K562 (cell line): ENCODE measurements around the gene NCOA3. TPM values are rescaled to one million over a fixed set of nuclear protein-coding genes. Genes with fewer than 3 reads are reported as not detected.

ENCODE experiments used
- ARID1B ChIP-seq: fragments of 450-650 bp; IDR thresholded peaks from 2 replicates; pipeline ENCODE4 v1.6.1; 2016; ENCODE audit warnings: antibody characterized with exemption, mild to moderate bottlenecking, inconsistent platforms
- ARID4B ChIP-seq: sonication (generic); formaldehyde crosslinking; IDR thresholded peaks from 2 replicates; pipeline ENCODE4 v1.8.0; 2022; ENCODE audit warnings: mild to moderate bottlenecking, missing genetic modification reagents
- EHMT2 ChIP-seq: fragments of 450-650 bp; IDR thresholded peaks from 2 replicates; pipeline ENCODE4 v1.6.1; 2018; ENCODE audit warnings: antibody characterized with exemption
- ETS1 ChIP-seq: conservative IDR thresholded peaks from 2 replicates; pipeline ENCODE4 v1.6.1; 2011; ENCODE audit warnings: low read depth, mild to moderate bottlenecking, low read length; ENCODE audit not compliant: control insufficient read depth
- ETV5 ChIP-seq: sonication (generic); formaldehyde crosslinking; IDR thresholded peaks from 2 replicates; pipeline ENCODE4 v1.4.0; 2020; ENCODE audit warnings: low read depth, mild to moderate bottlenecking, missing genetic modification reagents
- FOXP4 ChIP-seq: sonication (generic); formaldehyde crosslinking; IDR thresholded peaks from 2 replicates; pipeline ENCODE4 v1.8.0; 2022; ENCODE audit warnings: mild to moderate bottlenecking, missing genetic modification reagents, borderline replicate concordance
- GTF2F1 ChIP-seq: IDR thresholded peaks from 2 replicates; pipeline ENCODE4 v1.6.1; 2011; ENCODE audit warnings: low read depth, low read length, improper control_type of control experiment
- HDAC6 ChIP-seq: IDR thresholded peaks from 2 replicates; pipeline ENCODE4 v1.6.1; 2012; ENCODE audit warnings: low read depth, mild to moderate bottlenecking, control low read depth, inconsistent platforms, low read length, moderate library complexity
- HEY1 ChIP-seq: fragments of 250-450 bp; sonication (Bioruptor Pico); IDR thresholded peaks from 2 replicates; pipeline ENCODE4 v1.5.0; 2020; ENCODE audit warnings: mild to moderate bottlenecking, moderate library complexity, borderline replicate concordance
- MEIS2 ChIP-seq: fragments of 450-650 bp; IDR thresholded peaks from 2 replicates; pipeline ENCODE4 v1.6.1; 2014; ENCODE audit warnings: mild to moderate bottlenecking; ENCODE audit not compliant: partially characterized antibody
- NFIC ChIP-seq: fragments of 450-650 bp; IDR thresholded peaks from 2 replicates; pipeline ENCODE4 v1.6.1; 2017; ENCODE audit warnings: mild to moderate bottlenecking, inconsistent platforms
- PHF8 ChIP-seq: fragments of 200-600 bp; sonication (generic); IDR thresholded peaks from 2 replicates; pipeline ENCODE4 v1.6.1; 2012; ENCODE audit warnings: mixed run types, mild to moderate bottlenecking, inconsistent platforms, low read length, moderate library complexity, borderline replicate concordance
- RAD21 ChIP-seq, 2 experiments: fragments of 250-450 bp in 1 of 2; fragments of 450-650 bp in 1 of 2; sonication (Bioruptor Pico) in 1 of 2; formaldehyde crosslinking in 1 of 2; IDR thresholded peaks in 1 of 2; conservative IDR thresholded peaks in 1 of 2; 2 replicates each; pipeline versions ENCODE4 v1.4.0 to v1.8.0; 2020 to 2022; ENCODE audit warnings: mild to moderate bottlenecking in 2 of 2, moderate library complexity in 1 of 2
- TAF1 ChIP-seq: IDR thresholded peaks from 2 replicates; pipeline ENCODE4 v1.6.1; 2011; ENCODE audit warnings: mild to moderate bottlenecking, low read length, moderate library complexity; ENCODE audit not compliant: insufficient read depth, control insufficient read depth, severe bottlenecking; ENCODE audit errors: extremely low read depth
- TAF15 ChIP-seq: fragments of 200-400 bp; formaldehyde crosslinking; IDR thresholded peaks from 2 replicates; pipeline ENCODE4 v1.6.1; 2017; ENCODE audit warnings: mild to moderate bottlenecking, low read depth, low read length, moderate library complexity
- ZNF143 ChIP-seq: sonication (generic); formaldehyde crosslinking; IDR thresholded peaks from 2 replicates; pipeline ENCODE4 v1.9.0; 2022; ENCODE audit warnings: mild to moderate bottlenecking, missing genetic modification reagents
- ZNF347 ChIP-seq: fragments of 450-650 bp; formaldehyde crosslinking; IDR thresholded peaks from 2 replicates; pipeline ENCODE4 v1.4.0; 2020; ENCODE audit warnings: low read depth, mild to moderate bottlenecking, moderate library complexity
- polyA plus RNA-seq, 8 experiments: library from polyadenylated mRNA; depleted of rRNA in 4 of 8; stranded (reverse) in 5 of 8; unstranded in 3 of 8; fragments of >200 nt; fragmentation: Nextera tagmentation in 2 of 8; fragmentation: Illumina TruSeq in 1 of 8; extraction: Ambion mirVana in 2 of 8; extraction: Trizol in 1 of 8; gene quantifications; 2 replicates each; pipeline versions ENCODE4 v1.2.1 to v1.2.3, GENCODE V29; 2011 to 2014; ENCODE audit warnings: inconsistent platforms in 1 of 8, missing spikeins in 1 of 8
- total RNA-seq, 7 experiments: library from RNA; depleted of rRNA in 6 of 7; stranded (reverse); fragments of >200 nt in 6 of 7; fragmentation: Illumina TruSeq in 2 of 7; extraction: Trizol in 2 of 7; gene quantifications; 2 replicates each; pipeline versions ENCODE4 v1.2.1 to v1.2.3, GENCODE V29; 2011 to 2021; ENCODE audit warnings: low replicate concordance in 1 of 7
- TF ChIP-seq, protein P1 (sequence below): fragments of 450-650 bp; IDR thresholded peaks from 2 replicates; pipeline ENCODE4 v1.6.1; 2016; ENCODE audit warnings: low read depth, mild to moderate bottlenecking, moderate library complexity

The NCOA3 gene
- total and polyA plus RNA-seq, 9 of the 15 experiments (the other 6 are each of a cell fraction or from before 2014, with no cell fraction given) = 3.2 to 24.3 (median 14.4) TPM

- TF ChIP-seq ARID4B = peak; percentile 70
- peak; percentile 65 for TF ChIP-seq NFIC
- TF ChIP-seq FOXP4 = 0 out of 2 replicates have a peak, but pooled peaks have one; percentile 51
- no peak for TF ChIP-seq ZNF347 (CRISPR knock-in tag)
- no peak for TF ChIP-seq TAF15
- TF ChIP-seq EHMT2 = 0 out of 2 replicates have a peak, but pooled peaks have one; percentile 13
- TF ChIP-seq TAF1 = peak; percentile 97
- no peak for TF ChIP-seq MEIS2
- TF ChIP-seq HEY1 (CRISPR knock-in tag) = no peak; the same call in 1 of the 2 replicates
- TF ChIP-seq, protein P1, sequence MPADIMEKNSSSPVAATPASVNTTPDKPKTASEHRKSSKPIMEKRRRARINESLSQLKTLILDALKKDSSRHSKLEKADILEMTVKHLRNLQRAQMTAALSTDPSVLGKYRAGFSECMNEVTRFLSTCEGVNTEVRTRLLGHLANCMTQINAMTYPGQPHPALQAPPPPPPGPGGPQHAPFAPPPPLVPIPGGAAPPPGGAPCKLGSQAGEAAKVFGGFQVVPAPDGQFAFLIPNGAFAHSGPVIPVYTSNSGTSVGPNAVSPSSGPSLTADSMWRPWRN = no peak
- TF ChIP-seq ZNF143 (CRISPR knock-in tag) = peak; percentile 95
- peak; percentile 33 to 34; a peak in 3 of 4 replicates for TF ChIP-seq RAD21 (CRISPR knock-in tag; conservative IDR thresholded peaks at IDR 0.05 in 1 of 2, IDR thresholded peaks at IDR 0.05 in 1 of 2)
- peak; percentile 52; the same call in 1 of the 2 replicates for TF ChIP-seq ETV5 (CRISPR knock-in tag)
- peak; percentile 80; the same call in 1 of the 2 replicates for TF ChIP-seq PHF8
- no peak for TF ChIP-seq HDAC6
- TF ChIP-seq ARID1B = peak; percentile 53; the same call in 1 of the 2 replicates
- peak; percentile 64; the same call in 1 of the 2 replicates for TF ChIP-seq GTF2F1
- TF ChIP-seq ETS1 = peak; percentile 98
These were observed at the start of gene NCOA3 (continued) for GRCh38 chr20:47501482-47502270.
